HG03342 (cell line): Measurements from ENCODE around the gene P2RY13.

Experiments used
- ATAC-seq: cut with Tn5 transposase; IDR thresholded peaks from one replicate; pipeline ENCODE4 v1.9.1; 2021; ENCODE audit warnings: mild to moderate bottlenecking, moderate library complexity; ENCODE audit not compliant: unreplicated experiment

The P2RY13 gene

DNA sequence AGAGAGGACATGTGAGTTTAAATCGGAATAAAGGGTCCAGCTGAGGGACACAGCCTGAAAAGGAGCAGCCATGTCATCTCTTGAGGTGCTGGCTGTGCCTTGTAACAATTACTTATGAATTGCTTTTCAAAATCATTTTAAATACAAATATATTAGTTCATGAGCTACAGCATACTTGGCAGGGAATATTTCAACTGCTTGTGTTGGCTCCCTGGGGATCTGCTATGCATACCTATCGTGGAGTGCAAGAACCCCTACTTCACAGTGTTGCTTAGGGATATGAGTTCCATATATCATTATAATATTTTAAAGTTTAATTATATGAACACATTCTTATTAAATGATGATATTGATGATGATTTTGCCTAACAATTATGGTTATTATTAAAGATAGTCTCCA lies 31.9 kb downstream of the P2RY13 start:
- ATAC-seq: no peak

DNA sequence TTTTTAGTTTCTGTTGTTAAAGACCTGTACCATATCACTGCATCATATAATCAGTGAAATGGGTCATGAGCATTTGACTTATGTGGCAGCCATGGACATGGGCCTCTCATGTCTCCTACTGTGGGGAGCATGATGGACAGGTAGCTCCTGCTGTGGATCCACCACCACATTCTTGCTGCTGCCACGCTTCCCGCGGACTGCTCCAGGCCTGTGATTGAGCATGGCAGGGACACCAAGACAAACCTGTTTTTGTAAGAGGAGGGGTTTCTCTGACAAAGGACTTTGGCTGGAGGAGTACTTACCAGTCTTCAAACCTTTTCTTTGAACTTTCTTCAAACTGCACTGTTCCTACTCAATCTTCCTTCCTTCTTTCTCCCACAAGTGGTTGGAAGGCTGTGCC lies 33.1 kb downstream of the P2RY13 start:
- ATAC-seq: no peak

DNA sequence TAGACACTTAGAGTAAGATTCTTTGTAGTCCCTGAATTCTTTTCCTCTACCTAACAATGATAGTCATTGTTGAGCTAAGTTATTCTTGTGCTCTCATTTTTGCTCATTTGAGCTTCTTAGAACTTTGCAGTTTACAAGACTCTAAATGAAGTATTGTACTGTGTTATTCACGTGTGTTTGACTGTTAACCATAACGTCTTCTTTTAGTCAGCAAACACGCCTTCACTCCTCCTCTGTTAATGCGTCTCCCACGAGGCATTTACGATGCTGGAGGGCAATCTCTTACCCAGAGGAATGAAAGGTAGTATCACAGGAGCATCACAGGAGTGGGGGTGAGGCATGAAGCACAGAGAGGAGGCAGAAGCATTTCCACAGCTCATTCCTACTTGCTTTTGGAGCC lies 36.2 kb downstream of the P2RY13 start:
- ATAC-seq: no peak

DNA sequence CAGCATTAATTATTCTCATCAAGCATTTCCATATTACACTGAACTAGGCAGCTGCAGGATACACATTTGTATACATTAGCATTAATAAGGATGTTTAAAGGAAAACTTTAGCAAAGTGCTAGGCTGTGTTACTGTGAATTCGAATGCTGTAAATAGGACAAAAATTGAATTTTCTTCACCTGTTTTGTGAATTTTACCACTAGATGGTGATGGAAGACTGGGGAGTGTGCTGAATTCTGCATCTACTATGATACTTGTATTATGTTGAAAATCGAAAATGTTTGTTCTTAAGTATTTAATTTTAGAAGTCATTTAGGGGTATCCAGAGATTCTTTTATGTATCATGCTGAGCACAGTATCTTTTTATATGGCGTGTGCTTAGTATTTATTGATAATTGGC lies 38.7 kb downstream of the P2RY13 start:
- no peak for ATAC-seq

DNA sequence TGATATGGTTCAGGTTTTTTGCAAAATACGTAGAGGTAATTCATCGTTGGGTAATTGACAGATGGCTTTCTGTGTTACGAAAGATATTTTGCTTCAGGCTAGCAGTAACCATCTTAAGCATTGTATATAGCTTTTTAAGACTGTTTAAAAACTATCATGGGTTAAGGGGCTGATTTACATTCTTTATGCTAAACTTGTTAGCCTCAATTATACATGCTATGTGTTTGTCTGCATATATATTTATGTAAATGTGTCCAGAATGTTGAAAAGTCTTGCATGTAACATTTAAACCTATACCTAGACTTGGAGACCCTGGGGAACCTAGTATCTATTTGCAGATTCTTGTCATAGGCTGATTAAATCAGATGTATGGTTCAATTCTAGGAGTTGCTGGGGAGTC lies 39.9 kb downstream of the P2RY13 start:
- no peak for ATAC-seq

DNA sequence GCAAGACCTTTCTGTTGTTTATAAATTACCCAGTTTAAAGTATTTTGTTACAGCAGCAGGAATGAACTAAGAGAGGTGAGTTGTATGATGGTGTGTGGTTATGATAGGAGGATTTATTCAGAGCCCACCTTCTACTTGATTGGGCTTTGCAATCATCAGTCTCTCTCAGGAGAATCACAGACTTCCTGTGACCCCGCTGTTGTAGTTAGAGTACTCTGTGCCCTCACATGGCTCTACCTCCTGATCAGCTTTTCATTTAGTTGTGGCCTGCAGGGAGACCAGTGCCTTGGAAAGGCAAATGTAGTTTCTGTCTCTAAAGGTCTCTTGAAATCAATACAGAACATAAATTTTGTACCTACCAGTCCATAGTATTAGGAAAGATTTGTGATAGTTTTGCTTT lies 43.4 kb downstream of the P2RY13 start:
- no peak for ATAC-seq

DNA sequence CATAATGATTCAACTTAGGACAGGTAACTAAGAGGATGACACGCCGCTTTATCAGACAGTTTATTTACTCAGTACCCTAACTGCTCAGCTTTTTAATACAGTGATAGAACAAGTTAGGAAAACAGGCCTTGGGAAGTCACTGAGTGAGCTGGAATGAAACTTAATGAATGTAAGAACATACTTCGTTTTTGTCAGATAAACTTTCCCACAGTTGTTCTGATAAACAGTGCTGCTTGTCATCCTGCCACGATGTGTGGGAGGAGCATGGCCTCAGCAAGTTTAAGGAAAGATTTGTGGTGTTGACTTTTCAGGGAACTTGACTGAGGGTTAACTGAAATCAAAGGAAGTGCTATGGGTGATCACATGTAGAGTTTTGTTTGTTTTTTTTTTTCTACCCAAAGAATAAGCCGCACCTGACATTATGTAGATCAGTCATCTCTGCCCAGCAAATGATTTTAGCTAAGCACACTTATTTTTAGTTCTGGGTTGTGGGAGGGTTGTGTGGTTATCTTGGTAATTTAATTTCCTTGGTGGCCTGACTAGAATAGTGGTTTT lies 45.4 kb downstream of the P2RY13 start:
- no peak for ATAC-seq

DNA sequence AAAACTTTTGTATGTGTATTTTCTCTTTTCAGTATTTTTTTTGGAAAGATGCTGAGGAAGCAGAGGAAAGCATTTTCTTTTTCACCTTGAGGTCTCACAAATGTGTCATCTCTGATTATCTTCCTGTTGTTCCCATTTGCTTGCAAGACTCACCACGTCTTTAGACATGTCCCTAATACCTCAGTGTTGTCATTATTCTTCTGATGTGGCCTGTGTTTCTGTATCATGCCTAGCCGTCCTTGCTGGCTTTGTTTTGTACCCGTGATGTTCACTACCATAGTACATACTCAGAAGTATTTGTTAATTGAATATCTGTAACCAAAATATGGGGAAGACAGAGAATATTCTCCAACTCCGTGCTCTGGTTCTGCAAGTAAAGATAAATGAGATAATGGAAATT lies 46.0 kb downstream of the P2RY13 start:
- ATAC-seq: no peak

DNA sequence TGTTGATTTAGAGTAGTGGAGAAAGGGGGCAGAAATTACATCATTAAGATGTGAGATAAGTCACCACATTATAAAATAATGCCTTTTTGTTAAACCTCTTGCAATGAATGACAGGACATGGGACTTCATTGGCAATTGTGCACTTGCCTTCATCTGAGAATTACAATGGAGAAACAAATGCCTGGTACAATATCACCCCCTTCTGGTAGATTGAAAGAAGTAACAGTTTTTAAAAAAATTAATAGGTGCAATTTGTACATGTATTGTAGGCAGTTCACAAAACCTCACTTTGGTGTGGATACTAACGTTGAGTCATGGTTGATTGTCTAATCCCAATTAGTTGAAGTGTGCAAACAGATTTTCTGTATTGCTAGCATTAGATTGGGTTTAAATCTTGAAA lies 46.4 kb downstream of the P2RY13 start:
- ATAC-seq: no peak

DNA sequence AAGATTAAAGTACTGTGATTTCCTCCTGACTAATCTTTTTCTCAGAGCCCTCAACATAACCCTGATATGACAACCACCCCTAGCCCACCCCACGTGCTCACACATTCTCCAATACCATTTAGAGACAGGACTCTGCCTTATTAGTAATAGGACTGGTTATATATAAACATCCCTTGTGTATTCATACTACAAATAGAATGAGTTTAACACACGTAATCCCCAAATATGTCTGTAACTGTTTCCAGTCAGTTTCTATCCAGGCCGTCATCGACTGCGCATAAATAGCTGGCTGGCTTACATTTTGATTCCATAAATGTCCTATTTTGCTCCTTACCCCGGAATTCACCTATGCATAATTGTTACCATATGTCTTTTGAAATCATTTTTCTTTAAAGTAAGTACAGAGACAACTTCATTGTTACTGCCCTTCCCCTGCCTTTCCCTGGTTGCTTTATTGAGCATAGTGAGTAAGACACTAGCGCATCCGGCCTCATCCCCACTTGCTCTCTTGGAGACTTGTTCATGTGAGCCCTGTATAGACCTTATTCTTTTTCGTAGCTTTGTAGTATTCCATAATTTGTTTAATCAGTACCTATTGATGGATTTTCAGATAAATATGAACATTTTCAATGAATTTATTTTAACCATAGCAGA lies 47.6 kb downstream of the P2RY13 start:
- ATAC-seq: no peak

DNA sequence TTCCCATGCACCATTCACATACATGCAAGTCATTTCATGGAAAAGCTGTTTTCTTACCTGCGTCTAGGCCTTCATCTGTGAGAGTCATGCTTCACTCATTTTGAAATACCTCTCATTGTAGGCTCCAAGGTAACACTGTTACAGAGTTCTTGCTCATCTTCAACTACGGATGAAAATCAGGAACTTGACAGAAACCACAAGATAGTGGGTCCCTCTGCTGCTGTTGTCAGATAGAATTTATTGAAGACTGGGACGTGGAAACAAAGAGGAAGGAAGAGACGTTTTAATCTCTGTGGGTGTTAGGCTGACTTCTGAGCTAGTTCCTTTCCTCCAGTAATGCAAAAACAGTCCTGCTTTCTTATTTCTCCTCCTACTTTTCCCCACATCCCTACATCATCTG lies 51.1 kb downstream of the P2RY13 start, which contains the start of gene P2RY14:
Gene P2RY14 (minus strand): TSS at position 313 of the 400 bp plus-strand sequence. CDS start 64,226 bp downstream, outside the sequence.
- no peak for ATAC-seq

DNA sequence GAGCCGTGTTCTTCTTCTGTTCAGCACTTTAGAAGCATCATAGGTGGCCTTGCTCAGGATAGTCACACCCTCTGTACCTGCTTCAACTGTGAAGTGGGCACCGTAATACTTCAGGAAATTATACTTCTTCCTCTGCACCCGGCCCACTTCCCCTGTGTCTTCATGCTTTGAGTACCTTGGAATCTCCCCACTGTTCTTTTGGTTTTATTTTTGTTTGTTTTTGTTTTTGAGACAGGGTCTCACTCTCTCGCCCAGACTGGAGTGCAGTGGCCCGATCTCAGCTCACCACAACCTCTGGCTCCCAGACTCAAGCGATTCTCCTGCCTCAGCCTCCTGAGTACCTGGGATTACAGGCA lies 52.7 kb downstream of the P2RY13 start:
- peak; percentile 71 for ATAC-seq
